ENCODE results near the gene NTRK2.

NTRK2 gene

DNA sequence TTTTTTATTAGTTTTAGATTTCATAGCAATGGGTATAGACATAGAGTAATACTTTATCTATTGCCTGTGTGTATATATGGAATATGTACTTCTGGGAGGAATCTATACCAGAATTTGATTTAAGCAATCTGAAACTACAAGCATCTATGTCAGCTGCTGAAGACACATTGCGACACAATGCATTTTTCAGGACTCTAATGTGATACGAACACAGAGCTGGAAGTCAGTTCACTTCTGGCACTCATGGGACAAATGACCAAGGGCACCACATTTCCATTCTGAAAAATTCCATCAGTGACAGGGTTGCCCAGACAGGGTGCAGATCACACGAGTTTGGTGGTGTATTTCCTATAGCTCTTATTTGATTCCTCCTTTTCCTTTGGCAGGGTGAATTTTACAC is 259.5 kb downstream of the NTRK2 start:
- TF ChIP-seq, protein P1, sequence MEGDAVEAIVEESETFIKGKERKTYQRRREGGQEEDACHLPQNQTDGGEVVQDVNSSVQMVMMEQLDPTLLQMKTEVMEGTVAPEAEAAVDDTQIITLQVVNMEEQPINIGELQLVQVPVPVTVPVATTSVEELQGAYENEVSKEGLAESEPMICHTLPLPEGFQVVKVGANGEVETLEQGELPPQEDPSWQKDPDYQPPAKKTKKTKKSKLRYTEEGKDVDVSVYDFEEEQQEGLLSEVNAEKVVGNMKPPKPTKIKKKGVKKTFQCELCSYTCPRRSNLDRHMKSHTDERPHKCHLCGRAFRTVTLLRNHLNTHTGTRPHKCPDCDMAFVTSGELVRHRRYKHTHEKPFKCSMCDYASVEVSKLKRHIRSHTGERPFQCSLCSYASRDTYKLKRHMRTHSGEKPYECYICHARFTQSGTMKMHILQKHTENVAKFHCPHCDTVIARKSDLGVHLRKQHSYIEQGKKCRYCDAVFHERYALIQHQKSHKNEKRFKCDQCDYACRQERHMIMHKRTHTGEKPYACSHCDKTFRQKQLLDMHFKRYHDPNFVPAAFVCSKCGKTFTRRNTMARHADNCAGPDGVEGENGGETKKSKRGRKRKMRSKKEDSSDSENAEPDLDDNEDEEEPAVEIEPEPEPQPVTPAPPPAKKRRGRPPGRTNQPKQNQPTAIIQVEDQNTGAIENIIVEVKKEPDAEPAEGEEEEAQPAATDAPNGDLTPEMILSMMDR (conservative IDR thresholded peaks at IDR 0.05; ENCODE audit: low read depth, low read length) = no peak
- DNase-seq (ENCODE audit: low read depth) = no peak

DNA sequence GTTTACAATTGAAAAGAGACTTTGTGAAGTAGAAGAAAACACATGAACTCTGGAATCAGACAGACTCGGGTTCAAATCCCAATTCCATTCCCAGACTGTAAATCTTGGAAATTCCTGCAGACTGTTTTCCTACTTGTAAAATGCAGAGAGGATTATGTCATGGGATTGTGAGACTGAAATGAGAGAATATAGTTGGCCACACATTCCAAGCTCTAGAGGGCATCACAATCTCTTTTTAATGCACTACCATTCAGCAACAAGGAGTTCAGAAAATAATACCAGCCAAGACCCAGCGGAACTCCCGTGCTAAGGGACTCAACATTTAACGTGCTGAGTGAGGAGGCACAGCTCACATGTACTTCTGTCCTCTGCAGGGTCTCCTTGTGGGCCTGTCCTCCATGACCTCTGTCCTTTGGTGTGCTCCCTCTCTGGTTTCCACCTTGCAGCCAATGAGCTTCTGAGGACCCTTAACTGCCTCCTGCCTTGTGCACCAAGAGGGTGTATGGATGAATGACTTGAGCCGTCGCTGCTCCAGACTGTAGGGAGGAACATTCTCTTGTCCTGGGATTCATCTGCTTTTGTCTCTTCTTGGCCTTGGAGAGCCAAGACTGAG is 263.5 kb downstream of the NTRK2 start:
- peak; percentile 20 for DNase-seq (ENCODE audit: low read depth)
- H3K4me3 ChIP-seq (ENCODE audit: low read length) = no peak overlapping the region
- TF ChIP-seq, protein P1 (conservative IDR thresholded peaks at IDR 0.05; ENCODE audit: low read depth, low read length) = peak; percentile 54

More for the DNA sequence above, 259.5 kb downstream of the NTRK2 start:
- H3K4me3 ChIP-seq (ENCODE audit: low read length) = no peak overlapping the region

DNA sequence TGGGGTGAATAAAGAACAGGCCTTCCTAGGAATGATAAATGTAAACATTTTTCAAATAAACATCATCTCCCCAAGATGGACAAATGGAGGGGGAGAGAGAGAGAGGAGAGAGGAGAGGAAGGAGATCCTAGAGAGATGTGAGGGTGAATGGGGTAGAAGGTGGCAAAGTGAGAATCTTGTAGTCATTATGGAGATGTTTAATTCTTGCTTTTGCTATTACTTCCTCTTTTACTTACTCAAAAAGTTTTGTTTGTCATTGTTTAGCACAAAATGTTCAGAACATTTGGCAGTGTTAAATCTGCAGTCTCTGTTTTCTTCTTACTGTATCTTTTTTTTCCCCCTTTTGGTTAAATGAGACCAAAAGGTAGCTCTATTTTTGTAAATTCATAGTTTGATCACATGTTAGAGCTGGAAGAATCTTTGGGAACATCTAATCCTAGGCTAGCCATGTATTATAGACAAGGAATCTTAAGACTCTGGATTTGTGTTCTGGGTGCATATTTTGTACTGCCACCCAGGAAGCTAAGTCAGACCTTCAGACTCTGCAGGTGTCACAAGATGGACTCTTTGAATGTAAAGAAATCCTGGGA is 266.1 kb downstream of the NTRK2 start:
- DNase-seq (ENCODE audit: low read depth) = no peak
- TF ChIP-seq, protein P1 (conservative IDR thresholded peaks at IDR 0.05; ENCODE audit: low read depth, low read length) = no peak
- H3K4me3 ChIP-seq (ENCODE audit: low read length) = no peak overlapping the region

DNA sequence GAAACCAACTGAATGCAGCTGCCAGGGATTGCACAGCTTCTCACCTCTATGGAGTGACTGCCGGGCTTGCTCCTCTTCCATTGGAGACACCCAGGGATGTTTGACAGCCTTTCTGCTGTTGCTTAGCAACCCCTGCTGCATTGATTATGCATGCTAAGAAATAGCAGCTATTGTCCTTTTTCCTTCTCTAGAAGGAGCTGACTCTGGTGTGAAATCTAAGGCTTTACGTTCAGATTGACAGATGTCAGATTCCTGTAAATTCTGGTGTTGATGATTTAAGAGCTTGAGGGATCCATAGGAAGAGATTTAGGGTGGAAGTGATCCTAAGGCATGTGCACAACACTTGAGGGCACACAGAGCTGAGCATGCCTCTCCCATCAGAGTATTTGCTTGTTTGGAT is 267.7 kb downstream of the NTRK2 start:
- H3K4me3 ChIP-seq (ENCODE audit: low read length) = no peak overlapping the region
- TF ChIP-seq, protein P1 (conservative IDR thresholded peaks at IDR 0.05; ENCODE audit: low read depth, low read length) = no peak

DNA sequence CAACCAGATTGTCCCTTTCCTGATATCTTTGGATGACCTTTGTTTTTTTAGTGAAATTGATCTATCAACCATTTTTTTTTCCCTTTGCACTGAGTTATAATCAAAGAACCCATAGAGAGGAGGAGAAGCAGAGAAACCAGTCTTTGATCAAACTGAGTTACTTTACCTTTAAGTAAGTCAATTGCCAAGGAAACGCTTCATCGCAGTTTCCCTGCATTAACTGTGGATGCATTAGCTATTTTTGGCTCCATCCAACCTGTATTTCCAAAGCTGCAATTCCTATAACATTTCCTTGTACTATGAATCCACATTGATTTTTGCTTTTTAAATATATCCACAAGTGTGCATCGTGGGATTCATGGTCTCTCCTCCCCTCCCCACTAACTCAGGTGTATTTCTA is 268.1 kb downstream of the NTRK2 start:
- no peak for DNase-seq (ENCODE audit: low read depth)
- TF ChIP-seq, protein P1 (conservative IDR thresholded peaks at IDR 0.05; ENCODE audit: low read depth, low read length) = no peak
- no peak overlapping the region for H3K4me3 ChIP-seq (ENCODE audit: low read length)

More for the DNA sequence above, 267.7 kb downstream of the NTRK2 start:
- DNase-seq (ENCODE audit: low read depth) = no peak

DNA sequence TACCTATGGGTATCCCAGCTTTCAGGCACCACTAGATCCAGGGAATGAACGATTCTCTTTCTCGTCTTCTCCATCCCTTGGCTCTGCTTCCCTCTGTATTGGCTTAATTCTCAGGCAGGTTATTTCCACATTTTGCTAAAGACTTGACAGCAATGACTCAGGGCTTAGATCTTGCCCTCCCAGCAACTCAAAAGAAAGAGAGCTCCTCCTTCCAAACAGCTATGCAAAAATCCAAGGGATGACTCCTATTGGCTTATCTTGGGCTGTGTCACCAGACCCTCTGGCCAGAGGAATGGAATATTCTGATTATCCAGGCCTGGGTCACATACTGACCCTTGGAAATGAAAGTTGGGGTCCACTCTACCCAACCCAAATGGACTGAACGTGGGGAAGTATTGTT is 270.2 kb downstream of the NTRK2 start:
- DNase-seq (ENCODE audit: low read depth) = no peak
- TF ChIP-seq, protein P1 (conservative IDR thresholded peaks at IDR 0.05; ENCODE audit: low read depth, low read length) = no peak
- no peak overlapping the region for H3K4me3 ChIP-seq (ENCODE audit: low read length)

DNA sequence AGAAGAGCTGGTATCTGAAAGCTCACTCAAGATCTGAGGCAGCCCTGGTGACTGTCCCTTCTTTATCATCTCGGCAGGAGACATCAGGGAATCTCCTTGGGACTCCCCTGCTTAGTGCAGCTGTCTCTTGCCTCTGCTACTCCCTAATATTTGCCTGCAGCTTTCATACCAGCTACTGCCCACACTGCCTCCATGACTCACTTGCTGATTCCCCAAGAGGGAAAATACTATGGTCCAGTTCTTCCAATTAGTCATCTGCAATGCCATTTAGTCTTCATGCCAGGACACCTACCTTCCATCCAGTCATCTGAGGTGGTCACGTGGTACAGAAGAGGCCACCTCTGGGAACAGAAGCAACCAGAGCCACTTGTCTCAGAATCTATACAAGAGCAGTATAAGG is 270.8 kb downstream of the NTRK2 start:
- no peak for DNase-seq (ENCODE audit: low read depth)
- TF ChIP-seq, protein P1 (conservative IDR thresholded peaks at IDR 0.05; ENCODE audit: low read depth, low read length) = no peak
- no peak overlapping the region for H3K4me3 ChIP-seq (ENCODE audit: low read length)
